ENCODE measurements around the gene SAMD14. TPM values are rescaled to one million over a fixed set of nuclear protein-coding genes. Genes with fewer than 3 reads are reported as not detected.

SAMD14 gene
- total and polyA plus RNA-seq, 11 donors, result 0.44 to 3.9 (median 1.2) TPM

- H3K27ac ChIP-seq, result no peak overlapping the region
- peaks cover 0 to 18% (median 1%) of the 10 kb centered on the region in 12 donors for H3K4me1 ChIP-seq
- no peaks in the 10 kb centered on the region for H3K27me3 ChIP-seq
- intact Hi-C loops (cut with DNase I), result loop anchor here in 1 of 10 donors (10.0 kb wide), 1 partner anchor 214 kb away; no protein-coding TSS in a partner anchor
- no peak for ATAC-seq
- H3K36me3 ChIP-seq, result peaks cover 0 to 87% (median 64%) of the 10 kb centered on the region in 9 donors
- no peaks in the 10 kb centered on the region for H3K9me3 ChIP-seq
- 94 to 98% (median 96%) methylated on average over 4 of the region's 4 CpGs for WGBS, 4 donors
- H3K4me3 ChIP-seq, result no peak overlapping the region
- TF ChIP-seq POLR2A (IDR thresholded peaks at IDR 0.05) (no peak), CTCF (IDR thresholded peaks at IDR 0.05) (no peak)
- DNase-seq, result no peak
Observed at GRCh38 chr17:50078430-50078829, 51.5 kb downstream of the SAMD14 start.

GRCh38 chr17:50076591-50077235 is 53.2 kb downstream of the SAMD14 start:
- TF ChIP-seq POLR2A (IDR thresholded peaks at IDR 0.05) (no peak), CTCF (IDR thresholded peaks at IDR 0.05) (no peak)
- intact Hi-C loops (cut with DNase I), result loop anchor here in 1 of 10 donors (10.0 kb wide), 1 partner anchor 212 kb away; no protein-coding TSS in a partner anchor
- no peaks in the 10 kb centered on the region for H3K9me3 ChIP-seq
- no peak overlapping the region for H3K27ac ChIP-seq
- WGBS, 4 donors, result 79 to 90% (median 84%) methylated on average over 24 to 39 of the region's 39 CpGs
- ATAC-seq (no peak), DNase-seq (peak in 1 of 5 donors; percentile 42)
- peaks cover 0 to 18% (median 1%) of the 10 kb centered on the region in 12 donors for H3K4me1 ChIP-seq
- peaks cover 0 to 85% (median 67%) of the 10 kb centered on the region in 9 donors for H3K36me3 ChIP-seq
- H3K27me3 ChIP-seq, result no peaks in the 10 kb centered on the region
- no peak overlapping the region for H3K4me3 ChIP-seq

- no peak for TF ChIP-seq CTCF (IDR thresholded peaks at IDR 0.05)
- TF ChIP-seq POLR2A (IDR thresholded peaks at IDR 0.05), result no peak
- Histone ChIP-seq H3K4me3 (no peak overlapping the region), H3K9me3 (no peaks in the 10 kb centered on the region), H3K4me1 (peaks cover 0 to 17% (median 1%) of the 10 kb centered on the region in 12 donors), H3K36me3 (peaks cover 0 to 85% (median 68%) of the 10 kb centered on the region in 9 donors), H3K27me3 (no peaks in the 10 kb centered on the region), H3K27ac (no peak overlapping the region)
- ATAC-seq (no peak), DNase-seq (peak in 2 of 5 donors; percentile 25 to 33)
- 87 to 96% (median 92%) methylated on average over 11 to 16 of the region's 16 CpGs for WGBS, 4 donors
- intact Hi-C loops (cut with DNase I), result loop anchor here in 1 of 10 donors (10.0 kb wide), 1 partner anchor 211 kb away; no protein-coding TSS in a partner anchor
Observed at GRCh38 chr17:50076221-50076590, 53.8 kb downstream of the SAMD14 start.

- no peak overlapping the region for H3K4me3 ChIP-seq
- ATAC-seq (no peak), DNase-seq (peak in 1 of 5 donors; percentile 22)
- peaks cover 0 to 90% (median 69%) of the 10 kb centered on the region in 9 donors for H3K36me3 ChIP-seq
- H3K9me3 ChIP-seq, result no peaks in the 10 kb centered on the region
- no peaks in the 10 kb centered on the region for H3K27me3 ChIP-seq
- TF ChIP-seq CTCF (IDR thresholded peaks at IDR 0.05) (no peak), POLR2A (IDR thresholded peaks at IDR 0.05) (no peak)
- WGBS, 4 donors, result 93 to 96% (median 95%) methylated on average over 16 of the region's 16 CpGs
- intact Hi-C loops (cut with DNase I), result loop anchor here in 1 of 10 donors (10.0 kb wide), 1 partner anchor 211 kb away; no protein-coding TSS in a partner anchor
- no peak overlapping the region for H3K27ac ChIP-seq
- H3K4me1 ChIP-seq, result peaks cover 0 to 11% (median 0%) of the 10 kb centered on the region in 12 donors
Observed at GRCh38 chr17:50075446-50076032, 54.4 kb downstream of the SAMD14 start.

Data from heart left ventricle (tissue), 16 donors.